AG04449 (cell line): ENCODE results near the gene RPL4.
"Not testable (repeated sequence)": the region's sequence is repeated elsewhere in the genome, so short reads cannot be mapped to it uniquely, and the experiment has no call there.

Experiments used
- CTCF ChIA-PET: fragments of 350-600 bp; formaldehyde crosslinking; extraction: SDS; loops from one replicate; lab custom pipeline; 2021; ENCODE audit warnings: antibody characterized with exemption; lab: Yijun Ruan, JAX
- POLR2A ChIA-PET: fragments of 400-600, 350-600 bp; formaldehyde crosslinking; extraction: SDS; loops from one replicate; lab custom pipeline; 2020; ENCODE audit warnings: antibody characterized with exemption, inconsistent platforms; lab: Yijun Ruan, JAX
- DNase-seq: peaks from one replicate; pipeline ENCODE4 v3.0.0-alpha.2; 2010; ENCODE audit warnings: low read depth, low spot score
- H3K4me3 ChIP-seq: 2 replicates; pipeline ENCODE4 v1.5.1; 2011; ENCODE audit warnings: low read depth, mild to moderate bottlenecking, control low read depth, low read length
- TF ChIP-seq, protein P1 (sequence below): IDR thresholded peaks from one replicate; pipeline ENCODE4 v1.5.1; 2011; ENCODE audit warnings: mild to moderate bottlenecking, moderate library complexity, low read length, control low read depth, inconsistent platforms; ENCODE audit not compliant: insufficient read depth; ENCODE audit errors: missing control alignments

RPL4 gene

DNA sequence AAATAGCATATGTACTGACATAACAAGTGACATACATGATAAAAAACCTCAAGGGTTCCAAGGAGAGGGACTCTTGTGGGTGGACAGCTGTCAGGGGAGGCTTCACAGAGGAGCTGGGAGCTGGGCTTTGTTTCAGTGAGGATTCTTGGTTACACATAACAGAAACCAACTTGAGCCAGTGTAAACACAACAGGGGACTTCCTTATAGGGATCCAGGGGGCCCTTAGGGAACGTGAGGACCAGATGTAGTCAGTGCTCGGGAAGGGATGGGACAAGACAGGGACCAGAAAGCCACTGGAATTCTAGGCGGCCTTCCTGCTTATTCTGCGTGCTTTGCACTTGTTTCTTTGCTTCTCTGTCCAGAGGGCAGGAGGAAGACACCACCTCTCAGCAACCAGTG, 42.0 kb downstream of the RPL4 start:
- DNase-seq: no peak
- ChIA-PET POLR2A (no interaction called here), CTCF (no interaction called here)
- no peak overlapping the region for H3K4me3 ChIP-seq
- TF ChIP-seq, protein P1, sequence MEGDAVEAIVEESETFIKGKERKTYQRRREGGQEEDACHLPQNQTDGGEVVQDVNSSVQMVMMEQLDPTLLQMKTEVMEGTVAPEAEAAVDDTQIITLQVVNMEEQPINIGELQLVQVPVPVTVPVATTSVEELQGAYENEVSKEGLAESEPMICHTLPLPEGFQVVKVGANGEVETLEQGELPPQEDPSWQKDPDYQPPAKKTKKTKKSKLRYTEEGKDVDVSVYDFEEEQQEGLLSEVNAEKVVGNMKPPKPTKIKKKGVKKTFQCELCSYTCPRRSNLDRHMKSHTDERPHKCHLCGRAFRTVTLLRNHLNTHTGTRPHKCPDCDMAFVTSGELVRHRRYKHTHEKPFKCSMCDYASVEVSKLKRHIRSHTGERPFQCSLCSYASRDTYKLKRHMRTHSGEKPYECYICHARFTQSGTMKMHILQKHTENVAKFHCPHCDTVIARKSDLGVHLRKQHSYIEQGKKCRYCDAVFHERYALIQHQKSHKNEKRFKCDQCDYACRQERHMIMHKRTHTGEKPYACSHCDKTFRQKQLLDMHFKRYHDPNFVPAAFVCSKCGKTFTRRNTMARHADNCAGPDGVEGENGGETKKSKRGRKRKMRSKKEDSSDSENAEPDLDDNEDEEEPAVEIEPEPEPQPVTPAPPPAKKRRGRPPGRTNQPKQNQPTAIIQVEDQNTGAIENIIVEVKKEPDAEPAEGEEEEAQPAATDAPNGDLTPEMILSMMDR: no peak

DNA sequence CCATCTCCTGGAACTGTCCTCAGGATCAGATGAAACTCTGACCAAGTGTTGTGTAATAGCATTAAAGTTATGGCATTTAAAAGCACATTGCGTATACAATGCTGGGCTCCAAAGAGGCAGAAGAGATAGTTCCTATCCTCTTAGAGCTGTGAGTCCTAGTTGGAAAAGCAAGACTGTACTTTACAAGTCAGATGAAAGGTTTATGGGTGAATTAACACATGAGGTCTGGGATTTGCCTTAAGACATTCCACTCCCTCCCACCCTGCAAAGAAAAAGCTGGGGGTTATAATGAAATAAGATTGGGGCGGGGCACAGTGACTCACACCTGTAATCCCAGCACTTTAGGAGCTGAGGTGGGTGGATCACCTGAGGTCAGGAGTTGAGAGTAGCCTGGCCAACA, 42.7 kb downstream of the RPL4 start:
- no peak overlapping the region for H3K4me3 ChIP-seq
- CTCF ChIA-PET: interaction anchor here (4.2 kb wide), 1 partner anchor 36 kb away, joined by 24 read pairs; the partner anchor contains the start of gene SNAPC5
- TF ChIP-seq, protein P1: no peak
- no peak for DNase-seq
- POLR2A ChIA-PET: no interaction called here

GRCh38 chr15:66461294-66461693, 43.4 kb downstream of the RPL4 start:
- CTCF ChIA-PET: interaction anchor here (4.2 kb wide), 1 partner anchor 37 kb away, joined by 24 read pairs; the partner anchor contains the start of gene SNAPC5
- POLR2A ChIA-PET: interaction anchor here (0.9 kb wide), 1 partner anchor 10 kb away, joined by 3 read pairs; no protein-coding TSS in a partner anchor
- H3K4me3 ChIP-seq: not testable (repeated sequence)

DNA sequence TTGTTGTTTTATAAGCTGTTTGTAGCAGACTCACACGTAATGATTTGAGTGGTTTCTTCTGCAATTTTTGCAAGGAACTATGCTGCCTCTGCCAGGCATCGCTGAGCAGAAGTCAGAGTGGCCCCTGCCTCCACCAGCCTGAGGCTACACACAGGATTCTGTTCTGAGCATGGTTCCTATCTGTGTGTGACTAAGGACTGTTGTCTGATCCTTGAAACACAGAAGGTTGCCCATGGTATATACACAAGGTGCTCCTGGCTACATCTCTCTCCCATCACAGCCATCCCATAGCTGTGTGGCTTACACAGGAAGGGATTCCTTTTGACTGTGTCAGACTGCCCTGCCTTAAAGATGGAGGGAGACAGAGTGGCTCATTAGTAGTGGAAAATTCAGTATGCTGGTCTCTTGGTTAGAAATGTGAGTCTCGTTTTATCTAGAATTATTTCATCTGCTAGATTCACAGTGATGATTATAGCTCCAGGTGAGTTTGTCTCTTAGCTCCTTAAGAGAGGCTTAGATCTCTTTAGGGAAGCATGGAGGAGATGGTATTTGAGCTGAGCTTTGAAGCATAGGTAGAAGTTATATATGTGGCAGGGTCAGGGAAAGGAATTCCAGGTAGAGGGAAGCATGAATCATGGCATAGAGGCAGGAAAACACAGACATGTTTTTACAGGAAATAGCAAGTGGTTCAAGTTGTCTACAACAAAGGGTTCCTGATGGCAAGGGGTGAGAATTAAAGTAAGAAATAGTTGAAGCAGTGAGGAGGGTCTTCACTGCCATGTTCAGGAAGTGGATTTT, 44.6 kb downstream of the RPL4 start:
- TF ChIP-seq, protein P1: no peak
- no peak overlapping the region for H3K4me3 ChIP-seq
- POLR2A ChIA-PET: interaction anchor here (0.6 to 0.9 kb wide), 2 partner anchors 11 to 18 kb away, joined by 3 read pairs; no protein-coding TSS in a partner anchor
- CTCF ChIA-PET: interaction anchor here (4.2 kb wide), 1 partner anchor 38 kb away, joined by 24 read pairs; the partner anchor contains the start of gene SNAPC5
- no peak for DNase-seq

More at GRCh38 chr15:66461294-66461693, 43.4 kb downstream of the RPL4 start:
- DNase-seq: not testable (repeated sequence)

DNA sequence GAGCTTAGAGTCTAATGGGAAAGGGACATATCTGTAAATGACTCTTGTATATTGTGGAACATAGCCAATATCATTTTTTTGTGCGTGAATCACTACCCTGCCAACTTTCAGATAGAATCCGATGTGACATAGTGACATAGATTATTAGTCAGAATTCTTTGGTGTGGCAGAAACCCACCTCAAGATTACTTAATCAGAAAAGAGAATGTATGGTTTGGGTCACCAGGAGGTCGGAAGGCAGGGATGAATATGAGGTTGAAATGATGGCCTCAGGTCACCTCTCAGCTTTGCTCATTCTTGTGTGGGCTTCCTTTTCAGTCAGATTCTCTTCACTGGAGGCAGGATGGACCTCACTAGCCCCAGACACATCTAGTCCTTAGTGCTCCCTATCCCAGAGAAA, 48.4 kb downstream of the RPL4 start:
- TF ChIP-seq, protein P1: no peak
- DNase-seq: no peak
- CTCF ChIA-PET: interaction anchor here (1.5 kb wide), 1 partner anchor 42 kb away, joined by 4 read pairs; the partner anchor contains the start of gene SNAPC5
- no peak overlapping the region for H3K4me3 ChIP-seq
- POLR2A ChIA-PET: no interaction called here

GRCh38 chr15:66454143-66454542, 50.5 kb downstream of the RPL4 start:
- ChIA-PET POLR2A (no interaction called here), CTCF (no interaction called here)
- no peak overlapping the region for H3K4me3 ChIP-seq
- DNase-seq: no peak
- TF ChIP-seq, protein P1: no peak
